HepG2 (cell line): ENCODE measurements around the gene TMEM187. TPM values are rescaled to one million over a fixed set of nuclear protein-coding genes. Genes with fewer than 3 reads are reported as not detected.

Source experiments
- ERF ChIP-seq: IDR thresholded peaks from 2 replicates; pipeline ENCODE4 v1.6.1; 2018; ENCODE audit warnings: missing biosample characterization, missing genetic modification reagents
- FOXJ3 ChIP-seq: sonication (generic); formaldehyde crosslinking; IDR thresholded peaks from 2 replicates; pipeline ENCODE4 v1.4.0; 2020; ENCODE audit warnings: missing genetic modification reagents, mild to moderate bottlenecking, borderline replicate concordance
- FOXM1 ChIP-seq: sonication (generic); formaldehyde crosslinking; IDR thresholded peaks from 2 replicates; pipeline ENCODE4 v1.5.0; 2020; ENCODE audit warnings: missing genetic modification reagents
- MXD3 ChIP-seq: IDR thresholded peaks from 2 replicates; pipeline ENCODE4 v1.6.1; 2016; ENCODE audit warnings: mild to moderate bottlenecking, missing biosample characterization, missing genetic modification reagents
- NR3C1 ChIP-seq: sonication (generic); formaldehyde crosslinking; IDR thresholded peaks from 2 replicates; pipeline ENCODE4 v1.4.0; 2020; ENCODE audit warnings: missing genetic modification reagents
- PRDM10 ChIP-seq: sonication (generic); formaldehyde crosslinking; IDR thresholded peaks from 2 replicates; pipeline ENCODE4 v1.4.0; 2020; ENCODE audit warnings: low read depth, missing genetic modification reagents
- RCOR2 ChIP-seq: IDR thresholded peaks from 2 replicates; pipeline ENCODE4 v1.6.1; 2016; ENCODE audit warnings: missing biosample characterization, missing genetic modification reagents
- THAP9 ChIP-seq: sonication (generic); formaldehyde crosslinking; IDR thresholded peaks from 2 replicates; pipeline ENCODE4; 2020; ENCODE audit warnings: missing genetic modification reagents, mild to moderate bottlenecking, borderline replicate concordance
- THYN1 ChIP-seq: sonication (generic); formaldehyde crosslinking; IDR thresholded peaks from 2 replicates; pipeline ENCODE4 v1.8.1; 2023; ENCODE audit warnings: low read depth, mild to moderate bottlenecking, moderate library complexity, missing genetic modification reagents, borderline replicate concordance
- ZFX ChIP-seq: sonication (generic); formaldehyde crosslinking; IDR thresholded peaks from 2 replicates; pipeline ENCODE4 v1.4.0; 2020; ENCODE audit warnings: mild to moderate bottlenecking, low read depth, missing genetic modification reagents, moderate library complexity
- ZFYVE20 ChIP-seq: sonication (generic); formaldehyde crosslinking; IDR thresholded peaks from 2 replicates; pipeline ENCODE4 v1.8.0; 2023; ENCODE audit warnings: low read depth, mild to moderate bottlenecking, moderate library complexity, missing genetic modification reagents, borderline replicate concordance
- ZNF337 ChIP-seq: sonication (generic); formaldehyde crosslinking; IDR thresholded peaks from 2 replicates; pipeline ENCODE4 v1.5.1; 2020; ENCODE audit warnings: missing genetic modification reagents, low read depth, mild to moderate bottlenecking, borderline replicate concordance
- ZNF761 ChIP-seq: sonication (generic); formaldehyde crosslinking; conservative IDR thresholded peaks from 2 replicates; pipeline ENCODE4 v1.4.0; 2020; ENCODE audit warnings: mild to moderate bottlenecking, missing genetic modification reagents
- ZNF879 ChIP-seq: sonication (generic); formaldehyde crosslinking; IDR thresholded peaks from 2 replicates; pipeline ENCODE4 v1.8.1; 2023; ENCODE audit warnings: missing genetic modification reagents
- ZNF891 ChIP-seq: sonication (generic); formaldehyde crosslinking; IDR thresholded peaks from 2 replicates; pipeline ENCODE4 v1.5.0; 2020; ENCODE audit warnings: mild to moderate bottlenecking, missing genetic modification reagents
- ZUFSP ChIP-seq: sonication (generic); formaldehyde crosslinking; IDR thresholded peaks from 2 replicates; pipeline ENCODE4 v1.9.0; 2021; ENCODE audit warnings: missing genetic modification reagents, mild to moderate bottlenecking, borderline replicate concordance
- ZXDC ChIP-seq: sonication (generic); formaldehyde crosslinking; IDR thresholded peaks from 2 replicates; pipeline ENCODE4 v1.5.0; 2020; ENCODE audit warnings: mild to moderate bottlenecking, missing genetic modification reagents
- polyA plus RNA-seq, 8 experiments: library from polyadenylated mRNA; depleted of rRNA in 3 of 8; stranded (reverse) in 7 of 8; unstranded in 1 of 8; fragments of >200 nt; fragmentation: Illumina TruSeq in 4 of 8; extraction: Trizol in 4 of 8; gene quantifications; 2 replicates each; pipeline versions ENCODE4 v1.2.1 to v1.2.3, GENCODE V29; 2011 to 2016; ENCODE audit warnings: low read depth in 4 of 8, missing spikeins in 1 of 8, mixed read lengths in 1 of 8; ENCODE audit not compliant: insufficient read depth in 1 of 8
- total RNA-seq, 5 experiments: library from RNA; depleted of rRNA; stranded (reverse); fragments of >200 nt; fragmentation: Illumina TruSeq; extraction: Trizol; gene quantifications; 2 replicates each; pipeline ENCODE4 v1.2.3, GENCODE V29; 2016; ENCODE audit warnings: low read depth in 1 of 5

TMEM187 gene
- total and polyA plus RNA-seq, 2 of the 13 experiments (the other 11 are each of a cell fraction or from before 2014, with no cell fraction given), result 2.2 to 6.2 TPM

- TF ChIP-seq THAP9 (CRISPR knock-in tag) (no peak), ZXDC (CRISPR knock-in tag) (no peak), ZNF761 (CRISPR knock-in tag) (no peak), THYN1 (CRISPR knock-in tag) (no peak), MXD3 (no peak), ZNF337 (CRISPR knock-in tag) (no peak), RCOR2 (no peak), ERF (CRISPR knock-in tag) (no peak; the same call in 1 of the 2 replicates), FOXM1 (CRISPR knock-in tag) (no peak), FOXJ3 (CRISPR knock-in tag) (no peak), NR3C1 (no peak), ZUFSP (CRISPR knock-in tag) (no peak), ZNF879 (CRISPR knock-in tag) (no peak), PRDM10 (CRISPR knock-in tag) (no peak), ZNF891 (CRISPR knock-in tag) (no peak), ZFYVE20 (CRISPR knock-in tag) (no peak), ZFX (CRISPR knock-in tag) (peak; percentile 79)
Observed at GRCh38 chrX:153947009-153947769, 25.4 kb upstream of the TMEM187 start (continued).
